Brain microvascular endothelial cell (primary cell): Measurements from ENCODE around the gene HDAC1.

Experiments used
- DNase-seq: peaks from one replicate; pipeline ENCODE4 v3.0.0-alpha.2; 2020
- H3K27ac ChIP-seq: fragments of 250-450 bp; sonication (Bioruptor Pico); 2 replicates; pipeline ENCODE4 v1.5.1; 2020; ENCODE audit warnings: mild to moderate bottlenecking, moderate library complexity
- H3K27me3 ChIP-seq: fragments of 250-450 bp; sonication (Bioruptor Pico); replicated peaks from 2 replicates; pipeline ENCODE4 v1.5.1; 2020; ENCODE audit warnings: mild to moderate bottlenecking
- H3K36me3 ChIP-seq: fragments of 250-450 bp; sonication (Bioruptor Pico); replicated peaks from 2 replicates; pipeline ENCODE4 v1.5.1; 2020; ENCODE audit warnings: mild to moderate bottlenecking
- H3K4me3 ChIP-seq: 2 replicates; pipeline ENCODE4 v1.5.1; 2011; ENCODE audit warnings: low read depth, mild to moderate bottlenecking, control low read depth, low read length, moderate library complexity
- CTCF ChIP-seq: IDR thresholded peaks from 2 replicates; pipeline ENCODE4 v1.5.1; 2011; ENCODE audit warnings: low read depth, mild to moderate bottlenecking, moderate library complexity, low read length, control low read depth, inconsistent platforms; ENCODE audit errors: missing control alignments
- in situ Hi-C: cut with HindIII; loops from 2 replicates; pipeline ENCODE4 v1.10.0; 2017; ENCODE audit warnings: low sequenced_read_pairs, low pct_ligation_motif_present

The HDAC1 gene

GRCh38 chr1:32337855-32338636 is 46.2 kb downstream of the HDAC1 start:
- DNase-seq = no peak
- Histone ChIP-seq H3K4me3 (no peak overlapping the region), H3K27ac (no peak overlapping the region), H3K36me3 (peaks cover 14% of the 10 kb centered on the region), H3K27me3 (no peaks in the 10 kb centered on the region)
- no peak for TF ChIP-seq CTCF
- in situ Hi-C loops = no loop called here

GRCh38 chr1:32338637-32339145 is 46.8 kb downstream of the HDAC1 start:
- Histone ChIP-seq H3K4me3 (no peak overlapping the region), H3K27me3 (no peaks in the 10 kb centered on the region), H3K27ac (no peak overlapping the region), H3K36me3 (peaks cover 8% of the 10 kb centered on the region)
- TF ChIP-seq CTCF = no peak
- no peak for DNase-seq
- in situ Hi-C loops = no loop called here

- Histone ChIP-seq H3K27me3 (no peaks in the 10 kb centered on the region), H3K36me3 (peaks cover 2% of the 10 kb centered on the region), H3K4me3 (no peak overlapping the region), H3K27ac (no peak overlapping the region)
- no peak for TF ChIP-seq CTCF
- peak; percentile 78 for DNase-seq
- in situ Hi-C loops = no loop called here
Observed at GRCh38 chr1:32339363-32339978, 47.6 kb downstream of the HDAC1 start.

GRCh38 chr1:32341186-32341757 is 49.4 kb downstream of the HDAC1 start:
- Histone ChIP-seq H3K4me3 (no peak overlapping the region), H3K36me3 (no peaks in the 10 kb centered on the region), H3K27ac (no peak overlapping the region), H3K27me3 (no peaks in the 10 kb centered on the region)
- TF ChIP-seq CTCF = no peak
- DNase-seq = no peak
- in situ Hi-C loops = no loop called here

- no peak for DNase-seq
- in situ Hi-C loops = no loop called here
- Histone ChIP-seq H3K27me3 (no peaks in the 10 kb centered on the region), H3K4me3 (no peak overlapping the region), H3K27ac (no peak overlapping the region), H3K36me3 (no peaks in the 10 kb centered on the region)
- TF ChIP-seq CTCF = no peak
Observed at GRCh38 chr1:32341971-32342370, 50.1 kb downstream of the HDAC1 start.
